Fibroblast of lung (primary cell): ENCODE data around the gene PLXNA4. TPM values are rescaled to one million over a fixed set of nuclear protein-coding genes. Genes with fewer than 3 reads are reported as not detected.

Experiments used
- DNase-seq, 2 donors: peaks; one replicate each; pipeline versions ENCODE4 v3.0.0 to v3.0.0-alpha.2; 2010; ENCODE audit warnings: low read depth in 2 of 2
- H2AFZ ChIP-seq: 2 replicates; pipeline ENCODE4 v1.5.1; 2012; ENCODE audit warnings: low read length, control low read depth, inconsistent platforms
- H3K27ac ChIP-seq: 2 replicates; pipeline ENCODE4 v1.5.1; 2011; ENCODE audit warnings: low read length, control low read depth; ENCODE audit not compliant: insufficient read depth
- H3K27me3 ChIP-seq: 2 replicates; pipeline ENCODE4 v1.5.1; 2011; ENCODE audit warnings: mild to moderate bottlenecking, low read length; ENCODE audit not compliant: control insufficient read depth, insufficient read depth
- H3K36me3 ChIP-seq: 2 replicates; pipeline ENCODE4 v1.5.1; 2011; ENCODE audit warnings: low read length; ENCODE audit not compliant: control insufficient read depth, insufficient read depth
- H3K4me1 ChIP-seq: 2 replicates; pipeline ENCODE4 v1.5.1; 2011; ENCODE audit warnings: low read length; ENCODE audit not compliant: control insufficient read depth, insufficient read depth; ENCODE audit errors: extremely low read depth
- H3K4me2 ChIP-seq: 2 replicates; pipeline ENCODE4 v1.5.1; 2011; ENCODE audit warnings: low read length, control low read depth; ENCODE audit not compliant: insufficient read depth; ENCODE audit errors: extremely low read depth
- H3K4me3 ChIP-seq, 4 experiments: fragments of 200-600 bp in 1 of 4; sonication (generic) in 1 of 4; replicated peaks in 1 of 4; 2 replicates each; pipeline ENCODE4 v1.5.1; 2011 to 2016; ENCODE audit warnings: low read length in 4 of 4, low read depth in 3 of 4, mild to moderate bottlenecking in 3 of 4, control low read depth in 2 of 4, inconsistent platforms in 1 of 4, mixed read lengths in 1 of 4; ENCODE audit not compliant: insufficient read depth in 1 of 4; ENCODE audit errors: control extremely low read depth in 1 of 4
- H3K79me2 ChIP-seq: 2 replicates; pipeline ENCODE4 v1.5.1; 2012; ENCODE audit warnings: mild to moderate bottlenecking, low read length, inconsistent platforms; ENCODE audit not compliant: control insufficient read depth, insufficient read depth
- H3K9ac ChIP-seq: 2 replicates; pipeline ENCODE4 v1.5.1; 2011; ENCODE audit warnings: mild to moderate bottlenecking, low read length, control low read depth; ENCODE audit not compliant: insufficient read depth
- H3K9me3 ChIP-seq: 2 replicates; pipeline ENCODE4 v1.5.1; 2012; ENCODE audit warnings: low read depth, low read length; ENCODE audit not compliant: control insufficient read depth, insufficient read depth
- H4K20me1 ChIP-seq: 2 replicates; pipeline ENCODE4 v1.5.1; 2011; ENCODE audit warnings: low read length; ENCODE audit not compliant: control insufficient read depth, insufficient read depth; ENCODE audit errors: extremely low read depth
- EZH2 ChIP-seq: IDR thresholded peaks from 2 replicates; pipeline ENCODE4 v1.5.1; 2012; ENCODE audit warnings: low read length, control low read depth, mild to moderate bottlenecking; ENCODE audit errors: missing control alignments
- polyA plus RNA-seq, 2 donors: library from polyadenylated mRNA; depleted of rRNA in 1 of 2; stranded (reverse) in 1 of 2; unstranded in 1 of 2; fragments of >200 nt; gene quantifications; 2 replicates each; pipeline ENCODE4 v1.2.1, GENCODE V29; 2011 to 2012; ENCODE audit warnings: missing spikeins in 1 of 2
- total RNA-seq: library from RNA; depleted of rRNA; stranded (reverse); fragments of >200 nt; gene quantifications from 2 replicates; pipeline ENCODE4 v1.2.1, GENCODE V29; 2014
- TF ChIP-seq, protein P1 (sequence below), 2 donors: IDR thresholded peaks in 1 of 2; conservative IDR thresholded peaks in 1 of 2; 1 replicate in 1 of 2; 2 replicates in 1 of 2; pipeline ENCODE4 v1.5.1; 2011 to 2012; ENCODE audit warnings: low read length in 2 of 2, control low read depth in 1 of 2, inconsistent platforms in 1 of 2, low read depth in 1 of 2, mild to moderate bottlenecking in 1 of 2

The PLXNA4 gene
- total and polyA plus RNA-seq, 2 donors (not counting 1 experiment from before 2014, with no cell fraction given) = 1.2 to 1.5 TPM

GRCh38 chr7:132105096-132105495 lies 471.2 kb downstream of the PLXNA4 start:
- H3K79me2 ChIP-seq = no peaks in the 10 kb centered on the region
- no peak overlapping the region for H3K27ac ChIP-seq
- no peak overlapping the region for H2AFZ ChIP-seq
- H3K9me3 ChIP-seq = no peaks in the 10 kb centered on the region
- H3K4me3 ChIP-seq = no peak overlapping the region
- no peaks in the 10 kb centered on the region for H4K20me1 ChIP-seq
- H3K4me2 ChIP-seq = no peak overlapping the region
- H3K4me1 ChIP-seq = no peaks in the 10 kb centered on the region
- peak in 1 of 2 donors; percentile 4 for DNase-seq
- TF ChIP-seq, protein P1, sequence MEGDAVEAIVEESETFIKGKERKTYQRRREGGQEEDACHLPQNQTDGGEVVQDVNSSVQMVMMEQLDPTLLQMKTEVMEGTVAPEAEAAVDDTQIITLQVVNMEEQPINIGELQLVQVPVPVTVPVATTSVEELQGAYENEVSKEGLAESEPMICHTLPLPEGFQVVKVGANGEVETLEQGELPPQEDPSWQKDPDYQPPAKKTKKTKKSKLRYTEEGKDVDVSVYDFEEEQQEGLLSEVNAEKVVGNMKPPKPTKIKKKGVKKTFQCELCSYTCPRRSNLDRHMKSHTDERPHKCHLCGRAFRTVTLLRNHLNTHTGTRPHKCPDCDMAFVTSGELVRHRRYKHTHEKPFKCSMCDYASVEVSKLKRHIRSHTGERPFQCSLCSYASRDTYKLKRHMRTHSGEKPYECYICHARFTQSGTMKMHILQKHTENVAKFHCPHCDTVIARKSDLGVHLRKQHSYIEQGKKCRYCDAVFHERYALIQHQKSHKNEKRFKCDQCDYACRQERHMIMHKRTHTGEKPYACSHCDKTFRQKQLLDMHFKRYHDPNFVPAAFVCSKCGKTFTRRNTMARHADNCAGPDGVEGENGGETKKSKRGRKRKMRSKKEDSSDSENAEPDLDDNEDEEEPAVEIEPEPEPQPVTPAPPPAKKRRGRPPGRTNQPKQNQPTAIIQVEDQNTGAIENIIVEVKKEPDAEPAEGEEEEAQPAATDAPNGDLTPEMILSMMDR (conservative IDR thresholded peaks at IDR 0.05 in 1 of 2, IDR thresholded peaks at IDR 0.05 in 1 of 2; ENCODE audit: low read depth in 1 of 2, low read length in 2 of 2) = no peak
- TF ChIP-seq EZH2 = no peak
- no peak overlapping the region for H3K9ac ChIP-seq
- no peaks in the 10 kb centered on the region for H3K27me3 ChIP-seq
- no peaks in the 10 kb centered on the region for H3K36me3 ChIP-seq

DNA sequence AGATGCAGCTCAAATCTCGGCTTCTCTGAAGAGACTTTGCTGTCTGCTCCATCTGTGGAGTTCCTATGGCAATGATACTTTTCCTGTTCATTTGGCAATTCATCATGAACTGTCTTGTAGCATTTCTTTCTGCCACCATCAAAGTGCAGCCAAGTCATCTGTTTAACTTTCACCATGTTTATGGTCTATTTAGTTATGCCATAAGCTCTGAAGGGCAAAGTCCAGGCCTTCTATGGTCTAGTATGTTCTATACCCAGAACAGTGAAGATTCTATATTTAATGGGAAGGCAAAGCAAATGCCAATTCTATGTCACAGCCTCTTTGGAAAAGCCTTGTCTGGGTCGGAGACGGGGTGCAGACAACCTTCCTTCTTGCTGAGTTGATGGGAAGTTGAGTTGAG lies 472.6 kb downstream of the PLXNA4 start:
- Histone ChIP-seq H3K4me3 (no peak overlapping the region), H3K27me3 (no peaks in the 10 kb centered on the region), H3K9me3 (no peaks in the 10 kb centered on the region), H3K36me3 (no peaks in the 10 kb centered on the region), H4K20me1 (no peaks in the 10 kb centered on the region), H3K27ac (no peak overlapping the region), H3K4me2 (no peak overlapping the region), H3K4me1 (no peaks in the 10 kb centered on the region), H3K79me2 (no peaks in the 10 kb centered on the region), H3K9ac (no peak overlapping the region), H2AFZ (no peak overlapping the region)
- TF ChIP-seq, protein P1 (conservative IDR thresholded peaks at IDR 0.05 in 1 of 2, IDR thresholded peaks at IDR 0.05 in 1 of 2; ENCODE audit: low read depth in 1 of 2, low read length in 2 of 2) = no peak
- no peak for TF ChIP-seq EZH2
- DNase-seq = no peak

GRCh38 chr7:132102942-132103341 lies 473.3 kb downstream of the PLXNA4 start:
- Histone ChIP-seq H3K4me3 (no peak overlapping the region), H3K4me1 (no peaks in the 10 kb centered on the region), H3K9me3 (no peaks in the 10 kb centered on the region), H2AFZ (no peak overlapping the region), H3K27ac (no peak overlapping the region), H3K27me3 (no peaks in the 10 kb centered on the region), H3K9ac (no peak overlapping the region), H3K79me2 (no peaks in the 10 kb centered on the region), H4K20me1 (no peaks in the 10 kb centered on the region), H3K4me2 (no peak overlapping the region), H3K36me3 (no peaks in the 10 kb centered on the region)
- TF ChIP-seq EZH2 = no peak
- TF ChIP-seq, protein P1 (conservative IDR thresholded peaks at IDR 0.05 in 1 of 2, IDR thresholded peaks at IDR 0.05 in 1 of 2; ENCODE audit: low read depth in 1 of 2, low read length in 2 of 2) = no peak
- DNase-seq = no peak
